ENCODE data around the gene STXBP5.
"Not testable (repeated sequence)": the region's sequence is repeated elsewhere in the genome, so short reads cannot be mapped to it uniquely, and the experiment has no call there.

The STXBP5 gene

DNA sequence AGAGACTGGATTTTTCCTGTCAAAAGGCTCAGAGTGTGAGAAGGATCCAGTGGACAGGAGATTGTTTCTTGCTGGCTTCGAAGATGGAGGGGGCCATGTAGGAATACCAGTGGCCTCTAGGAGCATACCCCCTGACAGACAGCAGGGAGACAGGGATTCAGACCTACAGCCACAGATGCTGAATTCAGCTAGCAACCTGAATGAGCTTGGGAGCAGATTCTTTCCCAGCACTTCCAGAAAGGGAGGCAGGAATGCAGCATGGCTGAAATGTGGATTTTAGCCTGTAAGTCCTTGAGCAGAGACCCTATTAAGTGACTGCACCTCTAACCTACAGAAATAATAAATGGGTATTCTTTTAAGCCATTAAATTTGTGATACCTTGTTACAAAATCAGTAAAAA, 44.6 kb downstream of the STXBP5 start:
- WGBS = 89% methylated on average over 1 of the region's 1 CpG
- no peaks in the 10 kb centered on the region for H3K9me3 ChIP-seq (ENCODE audit: insufficient read depth, low read depth, low read length)
- H3K27ac ChIP-seq (ENCODE audit: low read depth, low read length) = no peak overlapping the region; the same call in 1 of the 2 replicates

DNA sequence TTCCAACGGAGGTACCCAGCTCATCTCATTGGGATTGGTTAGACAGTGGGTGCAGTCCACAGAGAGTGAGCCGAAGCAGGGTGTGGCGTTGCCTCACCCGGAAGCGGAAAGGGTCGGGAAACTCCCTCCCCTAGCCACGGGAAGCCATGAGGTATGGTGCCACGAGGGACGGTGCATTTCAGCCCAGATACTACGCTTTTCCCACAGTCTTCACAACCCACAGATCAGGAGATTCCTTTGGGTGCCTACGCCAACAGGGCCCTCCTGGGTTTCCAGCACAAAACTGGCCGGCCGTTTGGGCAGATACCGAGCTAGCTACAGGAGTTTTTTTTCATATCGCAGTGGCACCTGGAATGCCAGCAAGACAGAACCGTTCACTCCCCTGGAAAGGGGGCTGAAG, 46.9 kb downstream of the STXBP5 start:
- Histone ChIP-seq H3K36me3 (ENCODE audit: insufficient read depth, low read length) (peaks cover 24% of the 10 kb centered on the region), H3K4me3 (ENCODE audit: low read length) (no peak overlapping the region)
- WGBS = 97% methylated on average over 16 of the region's 16 CpGs

More for the DNA sequence above, 44.6 kb downstream of the STXBP5 start:
- no peak overlapping the region for H3K4me3 ChIP-seq (ENCODE audit: low read length)
- no peak overlapping the region for H3K9ac ChIP-seq (ENCODE audit: low read depth, low read length)
- peaks cover 28% of the 10 kb centered on the region for H3K4me1 ChIP-seq (ENCODE audit: insufficient read depth, low read length)
- no peaks in the 10 kb centered on the region for H3K27me3 ChIP-seq (ENCODE audit: insufficient read depth, low read length)
- H3K36me3 ChIP-seq (ENCODE audit: insufficient read depth, low read length) = peaks cover 24% of the 10 kb centered on the region

DNA sequence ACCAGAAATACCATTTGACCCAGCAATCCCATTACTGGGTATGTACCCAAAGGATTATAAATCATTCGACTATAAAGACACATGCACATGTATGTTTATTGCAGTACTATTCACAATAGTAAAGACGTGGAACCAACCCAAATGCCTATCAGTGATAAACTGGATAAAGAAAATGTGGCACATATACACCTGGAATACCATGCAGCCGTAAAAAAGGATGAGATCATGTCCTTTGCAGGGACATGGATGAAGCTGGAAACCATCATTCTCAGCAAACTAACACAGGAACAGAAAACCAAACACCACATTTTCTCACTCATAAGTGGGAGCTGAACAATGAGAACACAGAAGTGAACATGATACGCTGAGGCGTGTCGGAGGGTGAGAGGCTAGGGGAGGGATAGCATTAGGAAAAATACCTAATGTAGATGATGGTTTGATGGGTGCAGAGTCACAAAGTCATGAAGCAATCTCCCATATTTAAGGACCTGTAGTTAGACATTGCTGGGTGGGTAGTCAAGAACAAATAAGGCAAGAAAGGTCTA, 50.8 kb downstream of the STXBP5 start:
- 96% methylated on average over 6 of the region's 6 CpGs for WGBS
- not testable (repeated sequence) for H3K4me1 ChIP-seq (ENCODE audit: insufficient read depth, low read length); H3K27me3 ChIP-seq (ENCODE audit: insufficient read depth, low read length)

More for the DNA sequence above, 46.9 kb downstream of the STXBP5 start:
- no peak overlapping the region for H3K27ac ChIP-seq (ENCODE audit: low read depth, low read length)
- no peaks in the 10 kb centered on the region for H3K9me3 ChIP-seq (ENCODE audit: insufficient read depth, low read depth, low read length)
- H3K4me1 ChIP-seq (ENCODE audit: insufficient read depth, low read length) = peaks cover 23% of the 10 kb centered on the region
- no peak overlapping the region for H3K9ac ChIP-seq (ENCODE audit: low read depth, low read length)
- H3K27me3 ChIP-seq (ENCODE audit: insufficient read depth, low read length) = no peaks in the 10 kb centered on the region

DNA sequence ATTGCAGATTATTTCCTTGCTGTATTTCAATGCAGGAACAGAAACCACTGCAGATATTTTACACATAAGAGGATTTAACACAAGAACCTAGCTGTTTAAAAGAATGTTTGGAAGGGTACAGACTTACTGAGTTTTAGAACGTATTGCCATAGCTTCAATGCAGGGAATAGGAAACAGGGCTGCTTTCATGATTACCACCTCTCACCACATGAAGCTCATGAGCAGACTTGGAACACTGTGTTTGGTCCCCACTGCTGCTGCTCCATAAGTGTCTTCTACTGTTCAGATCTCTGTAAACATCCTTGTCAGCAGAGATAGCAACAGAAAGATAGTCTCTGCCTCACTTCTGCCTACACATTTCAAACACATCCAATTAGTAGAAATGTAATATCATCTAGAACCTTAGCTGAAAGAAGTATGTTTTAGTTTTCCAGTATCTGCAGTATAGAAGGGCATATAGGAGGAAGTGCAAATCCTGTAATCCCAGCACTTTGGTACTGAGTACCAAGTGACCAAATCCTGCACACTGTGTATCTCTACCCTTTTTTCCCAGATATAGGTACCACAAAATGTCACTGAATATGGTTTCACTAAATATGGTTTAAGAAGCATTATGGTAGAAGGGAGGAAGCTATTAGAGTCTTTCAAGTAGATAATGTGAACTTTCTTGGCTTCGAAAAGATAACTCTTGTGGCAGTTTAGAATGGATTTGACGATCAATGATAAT, 51.9 kb downstream of the STXBP5 start:
- no peak overlapping the region for H3K9ac ChIP-seq (ENCODE audit: low read depth, low read length)
- no peaks in the 10 kb centered on the region for H3K4me1 ChIP-seq (ENCODE audit: insufficient read depth, low read length)
- H3K27ac ChIP-seq (ENCODE audit: low read depth, low read length) = no peak overlapping the region
- no peaks in the 10 kb centered on the region for H3K9me3 ChIP-seq (ENCODE audit: insufficient read depth, low read depth, low read length)
- peaks cover 10% of the 10 kb centered on the region for H3K36me3 ChIP-seq (ENCODE audit: insufficient read depth, low read length)
- 92% methylated on average over 3 of the region's 3 CpGs for WGBS
- no peak overlapping the region for H3K4me3 ChIP-seq (ENCODE audit: low read length)
- no peaks in the 10 kb centered on the region for H3K27me3 ChIP-seq (ENCODE audit: insufficient read depth, low read length)

More for the DNA sequence above, 50.8 kb downstream of the STXBP5 start:
- H3K9me3 ChIP-seq (ENCODE audit: insufficient read depth, low read depth, low read length); H3K9ac ChIP-seq (ENCODE audit: low read depth, low read length); H3K27ac ChIP-seq (ENCODE audit: low read depth, low read length); H3K4me3 ChIP-seq (ENCODE audit: low read length): not testable (repeated sequence)
- peaks cover 14% of the 10 kb centered on the region for H3K36me3 ChIP-seq (ENCODE audit: insufficient read depth, low read length)

DNA sequence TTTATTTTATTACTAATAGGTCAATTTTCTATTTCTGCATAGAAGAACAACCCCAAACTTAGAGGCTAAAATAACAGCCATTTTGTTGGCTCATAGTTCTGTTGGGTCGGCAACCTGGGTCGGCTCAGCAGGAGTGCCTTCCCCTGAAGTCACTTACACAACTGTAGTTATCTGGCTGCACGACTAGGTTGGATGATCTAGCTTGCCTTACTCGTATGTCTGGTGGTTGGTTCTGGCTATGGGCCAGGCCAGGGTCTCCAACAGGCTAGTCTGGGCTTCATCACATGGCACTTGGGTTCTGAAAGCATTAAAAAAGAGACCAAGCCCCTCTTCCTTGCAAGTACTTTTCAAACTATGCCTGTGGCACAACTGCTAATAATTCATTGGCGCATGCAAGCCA, 53.5 kb downstream of the STXBP5 start:
- H3K9me3 ChIP-seq (ENCODE audit: insufficient read depth, low read depth, low read length) = no peaks in the 10 kb centered on the region
- no peak overlapping the region for H3K27ac ChIP-seq (ENCODE audit: low read depth, low read length)
- no peak overlapping the region for H3K9ac ChIP-seq (ENCODE audit: low read depth, low read length)
- H3K36me3 ChIP-seq (ENCODE audit: insufficient read depth, low read length) = no peaks in the 10 kb centered on the region
- no peaks in the 10 kb centered on the region for H3K27me3 ChIP-seq (ENCODE audit: insufficient read depth, low read length)
- H3K4me3 ChIP-seq (ENCODE audit: low read length) = no peak overlapping the region
- 92% methylated on average over 5 of the region's 5 CpGs for WGBS
- no peaks in the 10 kb centered on the region for H3K4me1 ChIP-seq (ENCODE audit: insufficient read depth, low read length)

DNA sequence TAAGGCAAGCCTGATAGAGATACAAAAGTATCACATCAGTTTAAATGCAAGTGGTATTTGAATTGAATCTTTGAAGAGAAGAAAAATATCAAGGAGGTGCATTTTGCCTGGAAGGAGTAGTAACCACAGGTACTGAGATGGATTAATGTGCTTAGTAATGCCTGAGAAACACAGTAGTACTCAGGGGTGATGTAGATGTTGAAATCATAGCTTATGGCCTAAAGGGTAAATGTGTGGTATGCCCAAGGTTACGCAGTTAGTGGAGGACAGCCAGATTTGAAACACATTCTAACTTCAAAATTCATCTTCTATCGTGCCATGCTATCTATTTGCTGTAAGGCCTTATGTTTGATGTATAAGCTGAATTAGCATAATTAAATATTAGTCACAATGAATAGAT, 55.9 kb downstream of the STXBP5 start:
- Histone ChIP-seq H3K4me1 (ENCODE audit: insufficient read depth, low read length) (no peaks in the 10 kb centered on the region), H3K4me3 (ENCODE audit: low read length) (no peak overlapping the region)

DNA sequence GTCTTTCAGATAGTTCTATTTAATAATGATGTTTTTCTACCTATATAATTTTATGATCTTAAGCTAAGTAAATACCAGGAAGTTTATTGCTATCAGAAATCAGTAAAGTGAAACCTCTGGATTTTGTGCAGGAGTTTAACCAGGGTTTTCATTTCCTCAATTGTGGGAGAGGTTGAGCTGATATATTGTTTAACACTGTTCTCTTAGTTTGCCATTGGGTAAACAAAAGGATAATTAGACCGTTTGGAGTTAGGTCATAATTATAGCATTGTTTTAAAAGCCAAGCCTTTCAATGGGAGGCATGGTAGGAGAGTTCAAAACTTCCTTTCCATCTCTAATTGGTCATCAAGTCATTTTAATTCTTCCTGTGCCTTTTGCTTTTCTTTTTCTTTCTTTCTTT, 58.7 kb downstream of the STXBP5 start:
- Histone ChIP-seq H3K9me3 (ENCODE audit: insufficient read depth, low read depth, low read length) (no peaks in the 10 kb centered on the region), H3K9ac (ENCODE audit: low read depth, low read length) (no peak overlapping the region), H3K27ac (ENCODE audit: low read depth, low read length) (no peak overlapping the region), H3K4me3 (ENCODE audit: low read length) (no peak overlapping the region), H3K36me3 (ENCODE audit: insufficient read depth, low read length) (peaks cover 10% of the 10 kb centered on the region; the same call in 1 of the 2 replicates), H3K4me1 (ENCODE audit: insufficient read depth, low read length) (no peaks in the 10 kb centered on the region), H3K27me3 (ENCODE audit: insufficient read depth, low read length) (no peaks in the 10 kb centered on the region)
- WGBS = 92% methylated on average over 1 of the region's 1 CpG

More for the DNA sequence above, 55.9 kb downstream of the STXBP5 start:
- Histone ChIP-seq H3K9me3 (ENCODE audit: insufficient read depth, low read depth, low read length) (no peaks in the 10 kb centered on the region), H3K27ac (ENCODE audit: low read depth, low read length) (no peak overlapping the region), H3K9ac (ENCODE audit: low read depth, low read length) (no peak overlapping the region), H3K27me3 (ENCODE audit: insufficient read depth, low read length) (no peaks in the 10 kb centered on the region), H3K36me3 (ENCODE audit: insufficient read depth, low read length) (no peaks in the 10 kb centered on the region)
- 100% methylated on average over 1 of the region's 2 CpGs for WGBS

DNA sequence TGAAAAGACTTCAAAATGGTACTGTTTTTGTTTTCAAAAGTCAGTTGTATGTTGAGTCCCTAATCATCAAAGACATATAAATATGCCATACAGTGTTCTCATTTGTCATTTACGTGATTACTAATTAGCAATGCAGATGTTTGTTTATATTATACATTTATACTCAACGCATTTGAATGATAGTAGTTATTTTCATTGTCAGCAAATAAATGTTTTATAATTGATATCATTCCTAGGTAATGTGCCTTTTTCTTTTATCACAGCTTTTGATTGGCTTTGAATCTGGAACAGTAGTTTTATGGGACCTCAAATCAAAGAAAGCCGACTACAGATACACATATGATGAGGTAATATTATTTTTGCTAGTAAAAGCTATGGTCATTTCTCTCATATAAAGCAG, 62.6 kb downstream of the STXBP5 start:
- peaks cover 10% of the 10 kb centered on the region; the same call in 1 of the 2 replicates for H3K36me3 ChIP-seq (ENCODE audit: insufficient read depth, low read length)

DNA sequence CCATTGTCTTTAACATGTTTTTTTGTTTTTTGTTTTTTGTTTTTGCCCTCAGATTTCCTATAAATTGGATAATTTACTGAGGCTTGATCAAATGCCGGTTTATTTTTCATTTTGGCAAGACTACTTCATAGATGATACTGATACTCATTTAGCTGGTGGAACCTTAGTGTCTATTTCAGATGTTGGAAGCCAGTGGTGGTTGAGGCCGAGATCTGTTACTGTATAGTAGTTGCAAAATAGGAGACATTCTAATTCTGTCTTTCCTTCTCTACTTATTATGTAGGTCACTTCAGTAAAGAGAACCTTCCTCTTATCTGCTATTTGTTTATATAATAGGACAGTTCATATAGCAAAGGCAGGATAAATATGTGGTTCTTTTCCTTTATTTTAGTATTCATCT, 63.4 kb downstream of the STXBP5 start:
- Histone ChIP-seq H3K9ac (ENCODE audit: low read depth, low read length) (no peak overlapping the region), H3K9me3 (ENCODE audit: insufficient read depth, low read depth, low read length) (no peaks in the 10 kb centered on the region), H3K4me1 (ENCODE audit: insufficient read depth, low read length) (no peaks in the 10 kb centered on the region), H3K27me3 (ENCODE audit: insufficient read depth, low read length) (no peaks in the 10 kb centered on the region), H3K27ac (ENCODE audit: low read depth, low read length) (no peak overlapping the region), H3K36me3 (ENCODE audit: insufficient read depth, low read length) (peaks cover 14% of the 10 kb centered on the region; the same call in 1 of the 2 replicates), H3K4me3 (ENCODE audit: low read length) (no peak overlapping the region)
- 100% methylated on average over 1 of the region's 2 CpGs for WGBS

More for the DNA sequence above, 62.6 kb downstream of the STXBP5 start:
- H3K4me3 ChIP-seq (ENCODE audit: low read length) = no peak overlapping the region
- H3K27me3 ChIP-seq (ENCODE audit: insufficient read depth, low read length) = no peaks in the 10 kb centered on the region
- H3K4me1 ChIP-seq (ENCODE audit: insufficient read depth, low read length) = no peaks in the 10 kb centered on the region
- H3K9ac ChIP-seq (ENCODE audit: low read depth, low read length) = no peak overlapping the region
- no peaks in the 10 kb centered on the region for H3K9me3 ChIP-seq (ENCODE audit: insufficient read depth, low read depth, low read length)
- H3K27ac ChIP-seq (ENCODE audit: low read depth, low read length) = no peak overlapping the region
- no CpG with 5 or more reads among the region's 3 CpGs for whole genome bisulfite sequencing

DNA sequence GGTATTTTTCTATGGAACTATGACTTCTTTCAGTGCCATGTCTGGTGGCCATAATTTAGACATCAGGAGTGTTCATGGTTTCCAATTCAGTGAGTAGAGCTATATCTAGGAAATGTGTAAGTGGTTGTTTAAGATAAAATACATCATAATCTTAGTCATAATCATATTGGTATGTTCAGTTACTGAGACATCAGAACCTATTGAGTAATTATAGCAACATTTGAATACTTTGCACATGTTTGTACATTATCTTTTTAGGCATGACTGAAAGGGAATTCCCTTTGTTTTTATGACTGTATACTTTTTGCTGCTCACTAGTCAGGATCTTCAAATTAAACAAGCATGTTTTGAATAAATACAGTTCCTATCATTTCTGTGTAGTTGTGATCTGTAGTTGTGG, 64.0 kb downstream of the STXBP5 start:
- no peak overlapping the region for H3K27ac ChIP-seq (ENCODE audit: low read depth, low read length)
- no peak overlapping the region for H3K9ac ChIP-seq (ENCODE audit: low read depth, low read length)
- H3K4me1 ChIP-seq (ENCODE audit: insufficient read depth, low read length) = no peaks in the 10 kb centered on the region
- H3K4me3 ChIP-seq (ENCODE audit: low read length) = no peak overlapping the region
- peaks cover 14% of the 10 kb centered on the region; the same call in 1 of the 2 replicates for H3K36me3 ChIP-seq (ENCODE audit: insufficient read depth, low read length)
- H3K27me3 ChIP-seq (ENCODE audit: insufficient read depth, low read length) = no peaks in the 10 kb centered on the region
- no peaks in the 10 kb centered on the region for H3K9me3 ChIP-seq (ENCODE audit: insufficient read depth, low read depth, low read length)

DNA sequence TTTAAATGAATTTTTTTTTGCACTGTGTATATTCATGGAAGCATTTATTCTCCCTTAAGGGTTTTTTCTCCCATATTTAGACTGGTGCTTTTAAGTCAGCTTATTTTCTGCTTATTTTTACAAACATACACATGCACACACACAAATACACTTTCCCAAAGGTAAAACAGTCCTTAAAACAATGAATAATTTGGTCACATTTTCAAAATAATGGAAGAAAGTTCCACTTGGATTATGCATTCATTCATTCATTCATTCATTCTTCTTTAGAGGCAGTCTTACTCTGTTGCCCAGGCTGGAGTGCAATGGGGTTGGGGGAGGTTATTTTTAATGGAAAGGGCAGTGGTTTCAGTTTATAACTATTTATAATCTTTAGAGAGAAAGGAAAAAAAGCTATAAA, 69.8 kb downstream of the STXBP5 start:
- Histone ChIP-seq H3K4me1 (ENCODE audit: insufficient read depth, low read length) (no peaks in the 10 kb centered on the region), H3K36me3 (ENCODE audit: insufficient read depth, low read length) (peaks cover 20% of the 10 kb centered on the region), H3K9me3 (ENCODE audit: insufficient read depth, low read depth, low read length) (peaks cover 4% of the 10 kb centered on the region; the same call in 1 of the 2 replicates), H3K27ac (ENCODE audit: low read depth, low read length) (no peak overlapping the region), H3K9ac (ENCODE audit: low read depth, low read length) (no peak overlapping the region), H3K4me3 (ENCODE audit: low read length) (no peak overlapping the region), H3K27me3 (ENCODE audit: insufficient read depth, low read length) (no peaks in the 10 kb centered on the region)

All from HUES64 (cell line).